GM23338 (cell line): ENCODE data around the gene CCNL1. TPM values are rescaled to one million over a fixed set of nuclear protein-coding genes. Genes with fewer than 3 reads are reported as not detected.

Source experiments
- ATAC-seq: fragments of 200-7000 bp; cut with Tn5 transposase; 3 replicates; pipeline ENCODE4 v1.9.1; 2020
- DNase-seq: peaks from one replicate; pipeline ENCODE4 v3.0.0-alpha.2; 2015; ENCODE audit warnings: low spot score
- H2AFZ ChIP-seq: fragments of 200-600 bp; sonication (generic); 2 replicates; pipeline ENCODE4 v1.8.0; 2016; ENCODE audit warnings: antibody characterized with exemption, mild to moderate bottlenecking, moderate library complexity
- H3F3A ChIP-seq: fragments of 200-600 bp; sonication (generic); replicated peaks from 2 replicates; pipeline ENCODE4 v1.8.0; 2017; ENCODE audit warnings: antibody characterized with exemption, mixed run types, low read depth
- H3K27ac ChIP-seq: fragments of 200-600 bp; sonication (generic); 2 replicates; pipeline ENCODE4 v1.6.1; 2016; ENCODE audit warnings: low read depth
- H3K27me3 ChIP-seq: fragments of 200-600 bp; sonication (generic); 2 replicates; pipeline ENCODE4 v1.8.0; 2016; ENCODE audit warnings: mild to moderate bottlenecking, mixed run types, moderate library complexity; ENCODE audit not compliant: insufficient read depth
- H3K36me3 ChIP-seq: fragments of 200-600 bp; sonication (generic); 2 replicates; pipeline ENCODE4 v1.8.0; 2016; ENCODE audit warnings: mild to moderate bottlenecking; ENCODE audit not compliant: insufficient read depth
- H3K4me1 ChIP-seq: fragments of 200-600 bp; sonication (generic); 2 replicates; pipeline ENCODE4 v1.8.0; 2016; ENCODE audit warnings: mild to moderate bottlenecking, moderate library complexity; ENCODE audit not compliant: insufficient read depth
- H3K4me2 ChIP-seq: fragments of 200-600 bp; sonication (generic); 2 replicates; pipeline ENCODE4 v1.7.1; 2017; ENCODE audit warnings: mixed run types
- H3K4me3 ChIP-seq: fragments of 200-600 bp; sonication (generic); 2 replicates; pipeline ENCODE4 v1.6.1; 2016; ENCODE audit warnings: mixed run types
- H3K79me2 ChIP-seq: fragments of 200-600 bp; sonication (generic); replicated peaks from 2 replicates; pipeline ENCODE4 v1.8.0; 2017; ENCODE audit warnings: mild to moderate bottlenecking; ENCODE audit not compliant: insufficient read depth
- H3K9me2 ChIP-seq: fragments of 200-600 bp; sonication (generic); 2 replicates; pipeline ENCODE4 v1.8.0; 2017; ENCODE audit not compliant: insufficient read depth
- H4K20me1 ChIP-seq: fragments of 200-600 bp; sonication (generic); replicated peaks from 2 replicates; pipeline ENCODE4 v1.8.0; 2017; ENCODE audit warnings: mild to moderate bottlenecking; ENCODE audit not compliant: insufficient read depth
- H3K27ac Mint-ChIP-seq: 2 replicates; pipeline ENCODE4 v1.8.0; 2020; ENCODE audit warnings: inconsistent platforms, mild to moderate bottlenecking, moderate library complexity, mixed read lengths
- H3K27me3 Mint-ChIP-seq: 3 replicates; pipeline ENCODE4 v1.8.0; 2022; ENCODE audit warnings: low read depth, mild to moderate bottlenecking, moderate library complexity, mixed read lengths, inconsistent platforms; ENCODE audit not compliant: insufficient read depth, poor library complexity
- H3K36me3 Mint-ChIP-seq: 3 replicates; pipeline ENCODE4 v1.8.0; 2021; ENCODE audit warnings: low read depth, mild to moderate bottlenecking, inconsistent platforms, moderate library complexity, mixed read lengths
- H3K4me1 Mint-ChIP-seq: 3 replicates; pipeline ENCODE4 v1.8.0; 2020; ENCODE audit warnings: mild to moderate bottlenecking, inconsistent platforms, mixed read lengths
- H3K4me3 Mint-ChIP-seq: 3 replicates; pipeline ENCODE4 v1.8.0; 2021; ENCODE audit warnings: moderate library complexity, mild to moderate bottlenecking, inconsistent platforms, mixed read lengths
- H3K9me3 Mint-ChIP-seq: 3 replicates; pipeline ENCODE4 v1.8.0; 2020; ENCODE audit warnings: moderate library complexity, mild to moderate bottlenecking, inconsistent platforms, mixed read lengths
- CREB1 ChIP-seq: fragments of 250-450 bp; sonication (Bioruptor Pico); IDR thresholded peaks from 2 replicates; pipeline ENCODE4 v1.5.0; 2020; ENCODE audit warnings: low read depth, mild to moderate bottlenecking, moderate library complexity
- EZH2phosphoT487 ChIP-seq: fragments of 200-600 bp; sonication (generic); IDR thresholded peaks from one replicate; pipeline ENCODE4 v1.8.1; 2018; ENCODE audit warnings: antibody characterized with exemption; ENCODE audit not compliant: unreplicated experiment
- JUNB ChIP-seq: IDR thresholded peaks from one replicate; pipeline ENCODE4 v1.6.1; 2016; ENCODE audit warnings: antibody characterized with exemption; ENCODE audit not compliant: unreplicated experiment
- POLR2AphosphoS5 ChIP-seq: IDR thresholded peaks from 2 replicates; pipeline ENCODE4 v1.6.1; 2016; ENCODE audit warnings: antibody characterized with exemption, low read depth
- REST ChIP-seq: IDR thresholded peaks from one replicate; pipeline ENCODE4 v1.6.1; 2018; ENCODE audit warnings: antibody characterized with exemption; ENCODE audit not compliant: unreplicated experiment
- ZNF114 ChIP-seq: fragments of 250-450 bp; sonication (Bioruptor Pico); IDR thresholded peaks from 2 replicates; pipeline ENCODE4 v1.5.0; 2020; ENCODE audit warnings: mild to moderate bottlenecking, moderate library complexity
- ZNF331 ChIP-seq: fragments of 250-450 bp; sonication (Bioruptor Pico); IDR thresholded peaks from 2 replicates; pipeline ENCODE4 v1.5.0; 2020; ENCODE audit warnings: low read depth, mild to moderate bottlenecking, moderate library complexity
- polyA plus RNA-seq: library from polyadenylated mRNA; unstranded; fragments of >200 nt; fragmentation: Nextera tagmentation; extraction: Ambion mirVana; gene quantifications from 2 replicates; pipeline ENCODE4 v1.2.1, GENCODE V29; 2016
- total RNA-seq: library from RNA; depleted of rRNA; stranded (reverse); fragments of >200 nt; shearing (Covaris generic); gene quantifications from 2 replicates; pipeline ENCODE4 v1.2.3, GENCODE V29; 2014
- TF ChIP-seq, protein P1 (sequence below): fragments of 250-450 bp; sonication (Bioruptor Pico); IDR thresholded peaks from 2 replicates; pipeline ENCODE4 v1.5.0; 2020; ENCODE audit warnings: mild to moderate bottlenecking, moderate library complexity

The CCNL1 gene
- total and polyA plus RNA-seq, 2 experiments from 2014 or later: 108 to 134 TPM

- Histone ChIP-seq H4K20me1 (no peaks in the 10 kb centered on the region), H3K79me2 (no peaks in the 10 kb centered on the region), H3K27ac (no peak overlapping the region), H3K4me2 (no peak overlapping the region), H3K9me2 (no peaks in the 10 kb centered on the region; the same call in 1 of the 2 replicates), H3K4me3 (no peak overlapping the region), H3K36me3 (no peaks in the 10 kb centered on the region; the same call in 1 of the 2 replicates), H3K4me1 (no peaks in the 10 kb centered on the region), H3F3A (0 out of 2 replicates have a peak, but pooled peaks cover 3% of the 10 kb centered on the region), H3K27me3 (peaks cover 5% of the 10 kb centered on the region; the same call in 1 of the 2 replicates), H2AFZ (no peak overlapping the region)
- TF ChIP-seq REST (no peak), ZNF331 (CRISPR knock-in tag) (no peak), ZNF114 (CRISPR knock-in tag) (no peak)
- peaks cover 3% of the 10 kb centered on the region for H3K27me3 Mint-ChIP-seq
- no peaks in the 10 kb centered on the region for H3K9me3 Mint-ChIP-seq
- no peak overlapping the region for H3K27ac Mint-ChIP-seq
- H3K36me3 Mint-ChIP-seq: no peaks in the 10 kb centered on the region
- ATAC-seq (no peak), DNase-seq (no peak)
- H3K4me1 Mint-ChIP-seq: no peaks in the 10 kb centered on the region
- H3K4me3 Mint-ChIP-seq: no peak overlapping the region
Measured at GRCh38 chr3:157117206-157117605, 42.7 kb downstream of the CCNL1 start.

DNA sequence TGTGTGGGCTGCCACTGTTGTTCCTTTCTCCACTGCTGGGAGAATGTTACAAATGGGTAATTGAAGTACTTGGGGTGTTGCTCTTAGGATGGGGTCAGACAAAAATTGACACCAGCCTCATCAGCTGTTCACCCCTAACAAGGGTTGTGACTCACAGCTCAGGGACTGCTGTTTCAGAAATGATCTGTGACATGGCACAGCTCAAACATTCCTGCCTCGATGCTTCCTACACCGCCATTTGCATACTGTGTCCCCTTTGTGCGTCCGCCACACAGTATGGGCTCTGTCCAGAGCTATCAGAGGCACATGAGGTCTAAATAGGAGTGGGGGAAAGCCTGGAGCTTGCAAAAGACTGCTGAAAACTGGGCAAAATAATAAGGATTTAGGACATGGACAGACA, 43.9 kb downstream of the CCNL1 start:
- H2AFZ ChIP-seq: peak overlapping the region; percentile 64; the same call in 1 of the 2 replicates
- peaks cover 3% of the 10 kb centered on the region for H3K27me3 Mint-ChIP-seq
- H3K4me1 Mint-ChIP-seq: peaks cover 2% of the 10 kb centered on the region; the same call in 1 of the 3 replicates
- no peak overlapping the region for H3K27ac ChIP-seq
- H3K4me3 Mint-ChIP-seq: no peak overlapping the region
- no peaks in the 10 kb centered on the region for H3K36me3 Mint-ChIP-seq
- H3K36me3 ChIP-seq: no peaks in the 10 kb centered on the region; the same call in 1 of the 2 replicates
- peaks cover 5% of the 10 kb centered on the region; the same call in 1 of the 2 replicates for H3K27me3 ChIP-seq
- no peaks in the 10 kb centered on the region for H3K79me2 ChIP-seq
- no peaks in the 10 kb centered on the region for H3K9me3 Mint-ChIP-seq
- no peaks in the 10 kb centered on the region for H4K20me1 ChIP-seq
- H3F3A ChIP-seq: 0 out of 2 replicates have a peak, but pooled peaks cover 3% of the 10 kb centered on the region
- H3K27ac Mint-ChIP-seq: no peak overlapping the region
- H3K4me3 ChIP-seq: no peak overlapping the region
- no peaks in the 10 kb centered on the region for H3K4me1 ChIP-seq
- DNase-seq: no peak
- H3K9me2 ChIP-seq: no peaks in the 10 kb centered on the region; the same call in 1 of the 2 replicates
- no peak for ATAC-seq
- no peak overlapping the region for H3K4me2 ChIP-seq
- TF ChIP-seq, protein P1, sequence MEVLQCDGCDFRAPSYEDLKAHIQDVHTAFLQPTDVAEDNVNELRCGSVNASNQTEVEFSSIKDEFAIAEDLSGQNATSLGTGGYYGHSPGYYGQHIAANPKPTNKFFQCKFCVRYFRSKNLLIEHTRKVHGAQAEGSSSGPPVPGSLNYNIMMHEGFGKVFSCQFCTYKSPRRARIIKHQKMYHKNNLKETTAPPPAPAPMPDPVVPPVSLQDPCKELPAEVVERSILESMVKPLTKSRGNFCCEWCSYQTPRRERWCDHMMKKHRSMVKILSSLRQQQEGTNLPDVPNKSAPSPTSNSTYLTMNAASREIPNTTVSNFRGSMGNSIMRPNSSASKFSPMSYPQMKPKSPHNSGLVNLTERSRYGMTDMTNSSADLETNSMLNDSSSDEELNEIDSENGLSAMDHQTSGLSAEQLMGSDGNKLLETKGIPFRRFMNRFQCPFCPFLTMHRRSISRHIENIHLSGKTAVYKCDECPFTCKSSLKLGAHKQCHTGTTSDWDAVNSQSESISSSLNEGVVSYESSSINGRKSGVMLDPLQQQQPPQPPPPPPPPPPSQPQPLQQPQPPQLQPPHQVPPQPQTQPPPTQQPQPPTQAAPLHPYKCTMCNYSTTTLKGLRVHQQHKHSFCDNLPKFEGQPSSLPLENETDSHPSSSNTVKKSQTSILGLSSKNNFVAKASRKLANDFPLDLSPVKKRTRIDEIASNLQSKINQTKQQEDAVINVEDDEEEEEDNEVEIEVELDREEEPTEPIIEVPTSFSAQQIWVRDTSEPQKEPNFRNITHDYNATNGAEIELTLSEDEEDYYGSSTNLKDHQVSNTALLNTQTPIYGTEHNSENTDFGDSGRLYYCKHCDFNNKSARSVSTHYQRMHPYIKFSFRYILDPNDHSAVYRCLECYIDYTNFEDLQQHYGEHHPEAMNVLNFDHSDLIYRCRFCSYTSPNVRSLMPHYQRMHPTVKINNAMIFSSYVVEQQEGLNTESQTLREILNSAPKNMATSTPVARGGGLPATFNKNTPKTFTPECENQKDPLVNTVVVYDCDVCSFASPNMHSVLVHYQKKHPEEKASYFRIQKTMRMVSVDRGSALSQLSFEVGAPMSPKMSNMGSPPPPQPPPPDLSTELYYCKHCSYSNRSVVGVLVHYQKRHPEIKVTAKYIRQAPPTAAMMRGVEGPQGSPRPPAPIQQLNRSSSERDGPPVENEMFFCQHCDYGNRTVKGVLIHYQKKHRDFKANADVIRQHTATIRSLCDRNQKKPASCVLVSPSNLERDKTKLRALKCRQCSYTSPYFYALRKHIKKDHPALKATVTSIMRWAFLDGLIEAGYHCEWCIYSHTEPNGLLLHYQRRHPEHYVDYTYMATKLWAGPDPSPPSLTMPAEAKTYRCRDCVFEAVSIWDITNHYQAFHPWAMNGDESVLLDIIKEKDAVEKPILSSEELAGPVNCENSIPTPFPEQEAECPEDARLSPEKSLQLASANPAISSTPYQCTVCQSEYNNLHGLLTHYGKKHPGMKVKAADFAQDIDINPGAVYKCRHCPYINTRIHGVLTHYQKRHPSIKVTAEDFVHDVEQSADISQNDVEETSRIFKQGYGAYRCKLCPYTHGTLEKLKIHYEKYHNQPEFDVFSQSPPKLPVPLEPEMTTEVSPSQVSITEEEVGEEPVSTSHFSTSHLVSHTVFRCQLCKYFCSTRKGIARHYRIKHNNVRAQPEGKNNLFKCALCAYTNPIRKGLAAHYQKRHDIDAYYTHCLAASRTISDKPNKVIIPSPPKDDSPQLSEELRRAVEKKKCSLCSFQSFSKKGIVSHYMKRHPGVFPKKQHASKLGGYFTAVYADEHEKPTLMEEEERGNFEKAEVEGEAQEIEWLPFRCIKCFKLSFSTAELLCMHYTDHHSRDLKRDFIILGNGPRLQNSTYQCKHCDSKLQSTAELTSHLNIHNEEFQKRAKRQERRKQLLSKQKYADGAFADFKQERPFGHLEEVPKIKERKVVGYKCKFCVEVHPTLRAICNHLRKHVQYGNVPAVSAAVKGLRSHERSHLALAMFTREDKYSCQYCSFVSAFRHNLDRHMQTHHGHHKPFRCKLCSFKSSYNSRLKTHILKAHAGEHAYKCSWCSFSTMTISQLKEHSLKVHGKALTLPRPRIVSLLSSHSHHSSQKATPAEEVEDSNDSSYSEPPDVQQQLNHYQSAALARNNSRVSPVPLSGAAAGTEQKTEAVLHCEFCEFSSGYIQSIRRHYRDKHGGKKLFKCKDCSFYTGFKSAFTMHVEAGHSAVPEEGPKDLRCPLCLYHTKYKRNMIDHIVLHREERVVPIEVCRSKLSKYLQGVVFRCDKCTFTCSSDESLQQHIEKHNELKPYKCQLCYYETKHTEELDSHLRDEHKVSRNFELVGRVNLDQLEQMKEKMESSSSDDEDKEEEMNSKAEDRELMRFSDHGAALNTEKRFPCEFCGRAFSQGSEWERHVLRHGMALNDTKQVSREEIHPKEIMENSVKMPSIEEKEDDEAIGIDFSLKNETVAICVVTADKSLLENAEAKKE (CRISPR knock-in tag): no peak
- TF ChIP-seq EZH2phosphoT487: no peak
- no peak for TF ChIP-seq CREB1
- no peak for TF ChIP-seq JUNB
- TF ChIP-seq ZNF331 (CRISPR knock-in tag): no peak
- no peak for TF ChIP-seq ZNF114 (CRISPR knock-in tag)
- no peak for TF ChIP-seq POLR2AphosphoS5
- no peak for TF ChIP-seq REST
